Tongue (tissue), 2 donors: ENCODE data around the gene ACOX3. TPM values are rescaled to one million over a fixed set of nuclear protein-coding genes. Genes with fewer than 3 reads are reported as not detected.

Source experiments
- DNase-seq: peaks from one replicate; pipeline ENCODE4 v3.0.0-alpha.2; 2015
- total RNA-seq: library from RNA; depleted of rRNA; stranded (reverse); fragments of >200 nt; gene quantifications from one replicate; pipeline ENCODE4 v1.2.3, GENCODE V29; 2014

The ACOX3 gene
- total RNA-seq, 1 donor from 2014 or later = 33.1 TPM

DNA sequence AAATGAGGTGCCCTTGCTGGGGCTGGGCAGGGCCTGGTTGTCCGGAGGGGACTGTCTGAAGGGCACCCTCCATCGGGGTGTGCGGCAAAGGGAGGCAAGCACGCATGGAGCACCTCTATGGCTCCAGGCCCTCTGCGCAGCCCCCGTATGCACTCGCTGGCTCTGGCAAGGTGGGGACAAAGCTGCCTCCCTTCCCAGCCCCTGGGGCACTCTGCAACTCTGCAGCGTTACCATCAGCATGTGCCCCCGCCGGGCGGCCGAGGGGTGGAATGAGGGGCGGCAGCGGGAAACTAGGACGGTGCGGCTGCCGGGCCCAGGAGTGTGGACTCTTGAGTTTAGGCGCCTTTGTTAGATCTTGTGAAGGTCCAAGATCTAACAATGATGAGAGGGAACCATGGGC lies 26.5 kb upstream of the ACOX3 start:
- DNase-seq = no peak

DNA sequence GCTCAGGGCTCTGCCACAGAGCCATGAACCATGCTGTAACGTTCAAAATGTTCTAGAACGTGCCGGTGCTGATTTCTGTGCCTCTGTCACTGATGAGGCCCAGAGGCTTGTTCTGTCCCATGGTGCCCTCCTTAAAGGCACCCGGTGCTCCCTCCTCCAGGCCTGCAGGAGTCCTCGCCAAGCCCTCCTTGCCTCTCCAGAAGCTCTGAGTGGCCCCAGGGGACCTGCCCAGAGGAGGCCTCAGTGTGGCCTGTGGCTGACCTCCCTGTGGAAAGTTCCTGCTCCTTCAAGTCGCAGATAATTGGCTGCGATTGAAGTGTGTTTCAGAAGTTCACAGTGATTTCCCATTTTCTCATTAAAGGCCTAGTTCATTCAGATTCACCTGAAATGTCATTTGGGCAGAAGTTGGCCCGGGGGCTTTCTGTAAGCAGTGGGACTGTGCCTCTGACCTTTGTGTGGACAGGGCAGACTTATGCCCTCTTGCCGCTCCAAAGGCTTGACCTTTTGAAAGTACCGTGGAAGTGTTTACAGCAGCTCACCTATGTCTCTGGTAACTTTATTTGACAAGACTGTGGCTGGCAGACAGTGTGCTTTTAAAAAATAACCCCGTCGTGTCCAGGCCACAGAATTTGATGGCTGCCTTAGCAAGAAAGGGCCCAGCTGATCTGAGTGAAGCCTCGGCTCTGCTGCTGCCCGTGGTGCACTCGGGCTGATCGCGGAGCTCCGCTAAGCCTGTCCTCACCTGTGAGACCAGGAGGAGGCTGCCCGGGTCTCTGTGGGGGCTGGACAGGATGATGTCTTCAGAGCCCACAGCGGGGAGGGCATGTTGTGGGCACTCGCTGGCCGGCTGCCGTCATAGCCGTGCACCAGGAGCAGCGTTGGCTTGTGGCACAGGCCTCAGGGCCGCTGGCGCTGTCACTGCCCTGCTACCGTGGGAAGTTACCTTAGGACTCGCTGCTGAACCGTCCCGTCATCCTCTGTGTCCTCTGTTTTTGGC lies 25.4 kb upstream of the ACOX3 start:
- DNase-seq = no peak

DNA sequence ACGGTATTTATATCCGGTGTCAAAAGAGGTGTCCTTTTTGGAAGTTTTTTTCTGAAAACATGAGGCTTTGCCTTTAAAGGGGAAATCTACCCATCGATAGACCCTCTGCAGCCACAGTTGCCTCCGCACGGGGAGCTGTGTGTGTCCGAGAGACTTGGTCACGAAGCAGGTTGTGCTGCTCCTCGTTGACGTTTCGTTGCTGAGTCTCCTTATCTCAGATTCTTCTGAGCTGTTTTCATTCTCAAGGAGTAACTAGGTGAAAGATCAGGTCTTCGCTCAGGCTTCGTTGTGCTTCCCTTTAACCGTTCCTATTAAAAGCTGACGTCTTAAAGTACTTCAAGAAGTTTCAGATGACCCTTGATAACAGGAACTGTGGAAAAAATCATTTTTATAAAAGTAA lies 23.9 kb upstream of the ACOX3 start:
- no peak for DNase-seq

DNA sequence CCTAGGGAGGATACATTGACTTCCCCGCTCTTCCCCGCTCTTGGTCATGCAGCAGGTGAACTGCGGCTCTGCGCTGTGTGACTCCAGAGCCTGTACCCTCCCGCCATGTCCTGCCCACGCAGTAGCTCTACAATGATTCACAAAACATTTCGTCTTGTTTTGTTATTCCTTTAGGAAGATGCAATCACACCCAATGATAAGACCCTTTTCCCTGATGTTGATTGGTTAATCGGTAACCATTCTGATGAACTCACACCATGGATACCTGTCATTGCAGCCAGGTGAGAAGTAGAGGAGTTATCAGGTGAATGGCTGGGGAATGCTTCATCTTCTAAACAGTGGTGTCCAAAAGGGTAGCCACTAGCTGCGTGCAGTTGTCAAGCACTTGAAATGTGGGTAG lies 23.3 kb upstream of the ACOX3 start:
- DNase-seq = no peak

DNA sequence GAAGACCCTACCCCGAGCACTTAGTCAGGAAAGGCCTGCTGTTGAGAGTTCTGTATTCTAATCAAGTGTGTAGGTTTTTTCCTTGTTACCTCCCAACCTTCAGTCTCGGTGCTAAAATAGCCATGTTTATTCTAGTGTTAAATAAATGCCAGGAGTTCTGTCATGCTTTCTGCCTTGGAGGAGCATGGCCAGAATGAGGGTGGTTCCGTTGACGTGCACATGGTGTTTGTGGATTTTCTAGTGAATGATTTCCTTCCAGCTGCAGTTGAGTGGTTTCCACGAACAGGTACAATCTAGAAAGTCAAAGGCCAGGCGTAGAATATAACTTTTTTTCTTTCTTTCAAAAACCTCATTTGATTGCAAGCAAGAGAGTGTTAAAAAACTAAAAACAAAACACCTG lies 21.1 kb upstream of the ACOX3 start:
- DNase-seq = no peak

DNA sequence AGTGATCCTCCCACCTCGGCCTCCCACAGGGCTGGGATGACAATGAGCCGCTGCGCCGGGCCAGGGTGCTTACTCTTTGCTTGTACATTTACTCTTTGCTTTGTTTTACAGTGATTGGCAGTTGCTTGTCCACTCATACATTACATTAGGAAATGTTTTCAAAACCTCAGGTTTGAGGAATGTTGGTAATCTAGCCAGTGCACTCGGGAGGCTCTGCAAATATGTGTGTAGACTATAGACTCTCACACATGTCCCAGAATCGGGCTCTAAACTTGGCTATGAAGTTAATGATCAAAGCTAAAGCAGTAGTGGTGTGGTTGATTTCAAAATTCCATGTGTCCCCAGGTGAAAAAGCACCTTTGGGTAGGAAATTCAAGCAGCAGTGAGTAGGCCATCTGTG lies 20.6 kb upstream of the ACOX3 start:
- no peak for DNase-seq

DNA sequence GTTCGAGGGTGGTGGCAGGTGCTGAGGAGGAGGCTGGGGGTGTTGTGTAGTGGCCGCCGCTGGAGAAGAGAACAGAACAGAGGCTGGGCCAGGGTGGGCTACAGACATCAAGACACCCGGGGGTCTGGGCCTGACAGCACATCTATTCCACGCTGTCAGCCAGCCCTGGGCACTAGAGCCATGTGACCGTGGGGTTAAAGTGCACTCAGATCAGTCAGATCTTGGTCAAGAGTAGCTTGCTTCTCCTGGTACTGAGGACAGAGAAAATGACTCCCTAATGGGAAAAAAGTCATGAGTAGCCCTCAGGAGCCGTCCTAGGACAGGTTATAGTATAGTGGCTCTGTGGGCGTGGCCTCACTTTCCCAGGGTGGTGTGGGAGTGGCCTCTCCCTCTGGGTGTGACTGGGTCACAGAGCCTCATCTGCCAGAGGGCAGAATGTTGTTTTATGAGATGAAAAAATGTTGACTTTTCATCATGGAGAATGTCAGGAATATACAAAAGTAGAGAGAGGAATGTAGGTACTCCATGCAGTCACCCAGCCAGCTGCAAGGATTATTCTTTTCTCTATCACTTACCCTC lies 19.4 kb upstream of the ACOX3 start:
- no peak for DNase-seq

DNA sequence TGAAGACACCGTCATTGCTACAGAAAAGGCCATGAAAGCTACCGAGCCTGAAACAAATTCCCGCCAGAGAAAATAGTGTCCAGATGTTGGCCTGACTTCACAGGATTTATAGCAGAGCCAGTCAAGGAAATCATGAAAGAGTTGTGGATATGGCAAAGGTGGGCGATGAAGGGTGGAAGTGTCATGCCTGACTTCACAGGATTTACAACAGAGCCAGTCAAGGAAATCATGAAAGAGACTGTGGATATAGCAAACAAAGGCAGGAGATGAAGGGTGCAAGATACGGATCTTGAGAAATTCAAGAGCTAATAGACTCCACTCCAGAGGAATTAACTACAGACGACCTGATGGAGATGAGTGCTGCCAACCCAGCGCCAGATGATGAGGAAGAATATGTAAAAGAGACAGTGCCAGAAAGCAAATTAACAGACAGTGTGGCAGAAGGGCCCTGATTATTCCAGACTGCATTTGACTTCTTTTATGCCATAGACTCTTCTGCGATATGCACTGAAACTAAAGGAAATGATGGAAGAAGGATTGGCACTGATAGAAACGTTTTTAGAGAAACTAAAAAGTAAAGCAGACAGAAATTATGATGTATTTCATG lies 17.2 kb upstream of the ACOX3 start:
- no peak for DNase-seq

DNA sequence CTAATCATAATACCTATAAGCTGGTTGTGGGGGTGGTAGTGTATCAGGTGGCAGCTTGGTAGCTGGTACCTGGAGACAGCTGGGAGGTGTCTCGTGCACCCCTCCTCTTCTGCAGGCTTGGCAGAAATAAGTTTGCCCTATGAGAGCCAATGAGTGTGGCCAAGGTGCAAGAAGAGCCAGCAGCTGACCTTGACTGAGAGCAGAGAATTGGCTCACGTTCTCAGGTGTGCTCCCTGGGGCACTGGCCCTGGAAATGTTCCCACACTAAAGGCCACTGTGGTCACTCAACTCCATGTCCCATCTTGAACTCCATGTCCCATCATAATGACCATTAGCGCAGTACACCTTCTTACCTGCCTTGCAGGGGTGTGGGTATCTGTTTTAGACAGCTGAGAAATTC lies 13.4 kb upstream of the ACOX3 start:
- no peak for DNase-seq

DNA sequence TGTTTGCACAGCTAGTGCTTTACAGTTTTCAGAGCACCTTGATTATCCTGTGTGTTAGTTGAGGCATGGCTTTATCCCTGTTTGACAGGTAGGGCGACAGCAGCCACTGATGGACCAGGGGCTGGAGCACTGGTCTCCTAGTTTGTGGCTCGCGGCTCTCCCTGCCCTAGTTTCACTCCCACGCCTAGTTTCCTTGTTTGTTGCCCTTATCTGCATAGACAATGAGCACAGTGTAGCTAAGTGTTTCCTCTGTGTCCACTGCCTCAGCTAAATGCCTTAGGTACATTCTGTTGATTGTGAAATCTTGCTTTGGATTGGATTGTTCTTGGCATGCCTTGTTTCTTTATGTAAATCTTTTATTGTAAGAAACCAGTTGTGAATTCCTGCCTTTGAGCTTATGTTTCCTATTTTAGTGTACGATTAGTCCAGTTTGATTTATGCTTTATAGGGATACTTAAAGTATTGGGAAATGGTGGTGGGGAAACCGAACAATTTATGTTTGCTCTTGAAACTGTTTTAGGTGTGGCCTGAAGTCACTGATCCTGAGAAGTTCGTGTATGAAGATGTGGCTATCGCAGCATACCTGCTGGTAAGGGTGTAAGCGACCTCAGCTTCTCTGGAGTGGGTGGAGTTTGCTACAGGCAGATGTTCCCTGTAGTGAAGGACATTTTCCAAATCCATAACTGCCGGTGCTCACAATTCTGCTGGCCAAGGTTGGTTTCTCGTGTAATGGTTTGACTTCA lies 11.1 kb upstream of the ACOX3 start:
- no peak for DNase-seq

DNA sequence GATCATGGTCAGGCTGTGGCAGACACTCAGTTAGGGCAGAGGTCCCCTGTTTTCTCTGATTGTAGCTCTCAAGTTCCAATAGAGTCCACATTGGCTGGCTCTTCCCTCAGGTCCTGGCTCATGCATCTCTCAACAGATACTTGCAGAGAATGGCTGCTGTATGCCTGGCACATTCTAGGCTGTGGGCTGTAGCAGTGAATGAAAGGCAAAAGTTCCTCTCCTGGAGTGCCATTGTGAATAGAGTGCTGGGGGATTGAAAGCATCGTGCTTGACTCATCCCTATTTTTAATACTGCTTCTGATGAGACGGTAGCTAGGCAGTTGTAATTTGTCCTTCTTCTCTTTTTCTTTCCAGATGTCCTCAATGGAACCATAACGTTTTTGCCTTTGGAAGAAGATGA lies 5.6 kb upstream of the ACOX3 start:
- DNase-seq = no peak

DNA sequence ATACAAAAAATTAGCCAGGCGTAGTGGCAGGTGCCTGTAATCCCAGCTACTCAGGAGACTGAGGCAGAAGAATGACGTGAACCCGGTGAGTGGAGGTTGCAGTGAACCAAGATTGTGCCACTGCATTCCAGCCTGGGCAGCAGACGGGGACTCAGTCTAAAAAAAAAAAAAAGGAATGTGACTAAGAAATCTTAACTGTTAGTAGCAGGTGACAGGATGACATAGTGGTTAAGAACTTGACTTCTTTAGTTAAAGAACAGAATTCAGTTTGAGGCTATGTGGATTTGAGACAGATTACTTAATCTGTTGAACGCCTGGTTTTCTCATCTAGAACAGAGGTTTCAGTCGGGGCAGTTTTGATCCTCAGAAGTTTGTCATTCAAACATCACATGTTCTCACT lies 3.3 kb upstream of the ACOX3 start:
- no peak for DNase-seq

DNA sequence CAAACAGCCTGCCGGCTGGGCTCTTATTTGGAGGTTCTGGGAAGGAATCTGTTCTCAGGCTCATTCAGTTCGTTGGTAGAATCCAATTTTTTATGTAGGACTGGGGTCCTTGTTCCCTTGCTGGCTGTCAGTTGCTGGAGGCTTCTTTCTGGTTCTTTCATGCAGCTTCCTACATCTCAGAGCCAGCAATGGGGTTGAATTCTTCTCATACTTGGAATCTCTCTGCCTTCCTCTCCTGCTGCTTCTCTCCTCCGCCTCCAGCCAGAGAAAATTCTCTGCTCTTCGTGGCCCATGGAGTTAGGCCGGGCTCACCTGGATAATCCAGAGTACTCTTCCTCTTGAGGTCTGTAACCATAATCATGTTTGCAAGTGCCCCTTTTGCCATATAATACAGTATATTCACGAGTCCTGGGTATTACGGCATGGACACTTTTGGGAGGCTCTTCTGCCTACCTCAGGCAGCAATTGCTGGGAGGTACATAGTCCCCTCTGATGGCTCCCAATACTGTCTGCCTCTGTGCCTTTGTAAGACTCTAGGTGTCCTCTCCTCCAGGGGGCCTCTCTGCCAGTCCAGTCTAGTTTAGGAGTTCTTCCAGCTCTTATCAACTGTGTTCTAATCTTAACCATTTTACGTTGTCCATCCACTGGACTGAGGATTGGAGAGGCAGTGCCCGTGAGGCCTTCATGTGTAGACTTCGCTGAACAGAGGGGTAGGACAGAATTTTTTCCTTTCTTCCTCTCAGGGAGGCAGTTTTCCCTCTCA lies 2.3 kb upstream of the ACOX3 start:
- DNase-seq = no peak

DNA sequence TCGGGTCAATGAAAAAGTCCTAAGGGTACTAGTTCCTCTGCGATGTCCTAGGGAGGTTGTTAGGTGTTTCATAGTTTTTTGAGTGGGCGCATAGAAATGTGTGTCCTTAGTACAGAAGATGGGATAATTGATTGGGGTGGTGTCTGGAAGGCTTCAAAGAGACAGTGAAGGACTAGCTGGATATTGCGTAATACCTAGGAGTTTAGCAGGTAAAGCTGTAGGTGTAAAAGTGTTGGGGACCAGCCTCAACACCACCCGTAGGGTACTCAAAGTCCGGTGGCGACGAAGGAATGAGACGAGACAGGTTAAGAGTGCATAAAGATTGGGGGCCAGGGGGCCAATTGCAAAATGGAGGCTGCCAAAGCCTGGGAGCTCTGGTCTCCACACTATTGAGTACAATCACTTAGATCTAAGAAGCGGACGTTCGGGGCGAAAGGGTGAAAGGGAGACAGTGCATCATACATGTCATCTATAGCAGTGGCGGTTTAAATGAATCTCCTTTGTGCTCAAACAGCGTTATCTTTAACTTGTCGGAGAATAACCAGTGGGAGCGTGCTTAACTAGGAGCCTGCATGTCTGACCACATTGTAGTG lies 1.1 kb upstream of the ACOX3 start:
- DNase-seq = no peak

DNA sequence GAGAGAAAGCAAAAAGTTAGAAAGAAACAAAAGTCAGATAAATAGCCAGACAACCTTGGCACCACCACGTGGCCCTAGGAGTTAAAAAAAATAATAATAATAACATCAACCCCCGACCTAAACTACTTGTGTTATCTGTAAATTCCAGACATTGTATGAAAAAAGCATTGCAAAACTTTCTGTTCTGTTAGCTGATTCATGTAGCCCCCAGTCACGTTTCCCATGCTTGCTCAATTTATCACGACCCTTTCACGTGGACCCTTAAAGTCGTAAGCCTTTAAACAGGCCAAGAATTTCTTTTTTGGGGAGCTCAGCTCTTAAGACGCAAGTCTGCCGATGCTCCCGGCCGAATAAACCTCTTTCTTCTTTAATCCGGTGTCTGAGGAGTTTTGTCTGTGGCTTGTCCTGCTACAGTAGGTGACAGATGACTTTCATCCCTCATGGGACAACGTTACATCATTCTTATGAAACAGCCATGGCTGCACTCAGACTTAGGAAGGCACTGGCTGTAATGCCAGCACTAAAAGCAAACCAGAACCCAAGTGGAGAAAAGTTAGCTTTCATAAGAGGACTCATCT lies 520 bp downstream of the ACOX3 start:
- DNase-seq = no peak

DNA sequence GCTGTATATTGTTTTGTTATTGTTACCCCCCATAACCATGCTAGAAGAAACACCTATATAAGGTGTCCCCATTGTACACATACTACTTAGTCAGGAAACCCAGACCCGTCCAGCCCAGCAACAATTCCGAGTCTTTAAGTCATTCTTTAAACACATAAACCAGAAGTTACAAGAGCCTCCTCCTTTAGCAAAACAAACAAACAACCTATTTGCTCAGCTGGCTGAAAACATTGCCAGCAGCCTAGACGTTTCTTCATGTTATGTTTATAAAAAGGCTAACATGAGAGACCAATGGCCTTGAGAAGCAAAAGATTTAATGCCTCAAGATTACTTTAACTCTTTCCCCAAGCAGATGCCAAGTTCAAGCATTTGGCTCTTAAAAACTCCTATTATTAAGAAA lies 1.4 kb downstream of the ACOX3 start:
- no peak for DNase-seq

DNA sequence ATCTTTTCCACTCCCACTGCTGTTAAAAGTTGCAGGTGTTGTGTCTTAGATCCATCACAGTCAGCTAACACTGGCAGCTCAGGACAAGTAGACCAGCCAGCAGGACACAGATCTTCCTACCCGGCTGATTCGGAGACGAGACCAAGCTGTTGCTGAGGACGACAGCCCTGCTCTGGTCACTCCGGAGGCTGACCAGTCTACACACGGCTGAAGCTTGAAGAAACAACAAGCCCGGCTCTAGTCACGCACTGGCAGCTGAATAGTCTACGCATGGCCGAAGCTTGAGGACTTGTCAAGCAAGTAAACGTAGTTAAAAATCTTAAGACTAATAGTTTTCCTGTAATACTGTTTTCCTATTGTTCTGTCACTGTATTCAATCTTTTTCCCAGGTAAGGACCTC lies 1.8 kb downstream of the ACOX3 start:
- DNase-seq = no peak

DNA sequence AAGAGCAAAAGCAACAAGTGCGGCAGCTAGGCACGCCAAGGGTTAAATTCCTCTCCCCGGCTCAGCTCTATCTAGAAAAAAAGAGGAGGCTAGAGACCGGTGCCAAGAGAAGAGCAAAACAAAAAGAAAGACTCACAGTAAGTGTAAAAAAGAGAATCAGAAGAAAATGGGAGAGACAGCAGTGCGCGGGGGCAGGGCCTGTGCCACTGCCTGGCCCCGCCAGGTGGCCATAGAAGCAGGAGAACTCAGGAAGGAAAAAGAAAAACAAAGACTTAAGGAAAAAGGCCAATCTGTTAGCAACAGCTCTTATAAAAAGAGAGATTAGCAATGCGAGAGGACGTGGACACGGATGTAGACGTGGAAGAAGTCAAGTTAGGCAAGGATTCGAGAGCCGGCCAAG lies 3.2 kb downstream of the ACOX3 start:
- DNase-seq = peak; percentile 19

DNA sequence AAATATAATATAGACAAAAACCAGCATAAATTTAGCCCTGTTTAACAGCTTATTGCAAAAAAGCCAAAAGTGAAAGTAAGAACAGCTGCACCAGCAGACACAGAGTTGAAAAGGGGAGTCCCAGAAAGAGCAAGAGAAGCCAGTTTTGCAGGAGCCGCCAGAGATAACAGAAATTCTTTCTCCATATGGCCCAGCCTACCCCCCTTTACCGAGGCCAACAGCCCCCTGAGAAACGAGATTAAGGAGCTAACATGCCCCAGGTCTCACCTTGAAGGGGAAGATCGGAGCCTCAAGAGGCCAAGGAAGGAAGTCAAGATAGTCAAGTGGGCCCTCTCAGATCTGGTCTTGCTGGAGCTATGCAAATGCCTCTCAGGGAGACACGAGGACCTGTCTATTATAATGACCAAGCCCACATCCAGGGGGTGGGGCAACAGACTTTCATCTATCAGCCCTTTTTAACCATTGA lies 4.8 kb downstream of the ACOX3 start:
- DNase-seq = peak; percentile 36

DNA sequence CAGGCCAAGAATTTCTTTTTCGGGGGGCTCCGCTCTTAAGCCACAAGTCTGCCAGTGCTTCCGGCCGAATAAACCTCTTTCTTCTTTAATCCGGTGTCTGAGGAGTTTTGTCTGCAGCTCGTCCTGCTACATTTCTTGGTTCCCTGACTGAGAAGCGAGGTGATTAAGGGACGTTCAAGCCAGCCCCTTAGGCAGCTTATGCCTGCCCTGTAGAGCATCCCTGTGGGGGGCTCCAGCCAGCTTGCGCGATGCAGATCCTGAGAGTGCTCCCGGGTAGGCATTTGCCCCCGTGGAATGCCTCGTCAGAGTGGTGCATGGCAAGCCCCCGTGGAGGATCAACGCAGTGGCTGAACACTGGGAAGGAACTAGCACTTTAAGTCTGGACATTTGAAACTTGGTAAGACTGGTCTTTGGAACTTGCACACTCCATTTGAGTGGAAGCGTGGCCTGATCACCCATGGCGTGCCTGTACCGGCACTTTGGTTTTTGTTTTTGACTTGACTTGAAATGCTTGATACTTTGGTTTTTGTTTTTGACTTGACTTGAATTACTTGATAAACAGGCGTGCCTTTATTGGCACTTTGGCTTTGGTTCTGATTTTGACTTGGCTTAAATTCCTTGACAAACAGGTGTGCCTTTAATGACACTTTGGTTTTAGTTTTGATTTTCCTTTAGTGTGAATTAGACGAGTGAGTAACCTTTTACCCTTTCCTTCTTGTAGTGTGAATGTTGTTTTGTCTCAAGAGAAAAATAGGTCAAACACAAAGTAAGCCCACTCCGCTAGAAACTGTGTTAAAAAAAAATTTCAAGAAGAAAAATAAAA lies 6.1 kb downstream of the ACOX3 start:
- no peak for DNase-seq
